Stimulated activated CD8-positive, alpha-beta memory T cell treated with anti-CD3 and anti-CD28 coated beads, Interleukin-15, amount 100 ng/mL, for 1 hour (primary cell): ENCODE results near the gene FKBP3.
"Not testable (repeated sequence)": the region's sequence is repeated elsewhere in the genome, so short reads cannot be mapped to it uniquely, and the experiment has no call there.

ENCODE experiments used
- DNase-seq: peaks from one replicate; pipeline ENCODE4 v3.0.0-alpha.2; 2020; ENCODE audit warnings: low read depth

Gene FKBP3

DNA sequence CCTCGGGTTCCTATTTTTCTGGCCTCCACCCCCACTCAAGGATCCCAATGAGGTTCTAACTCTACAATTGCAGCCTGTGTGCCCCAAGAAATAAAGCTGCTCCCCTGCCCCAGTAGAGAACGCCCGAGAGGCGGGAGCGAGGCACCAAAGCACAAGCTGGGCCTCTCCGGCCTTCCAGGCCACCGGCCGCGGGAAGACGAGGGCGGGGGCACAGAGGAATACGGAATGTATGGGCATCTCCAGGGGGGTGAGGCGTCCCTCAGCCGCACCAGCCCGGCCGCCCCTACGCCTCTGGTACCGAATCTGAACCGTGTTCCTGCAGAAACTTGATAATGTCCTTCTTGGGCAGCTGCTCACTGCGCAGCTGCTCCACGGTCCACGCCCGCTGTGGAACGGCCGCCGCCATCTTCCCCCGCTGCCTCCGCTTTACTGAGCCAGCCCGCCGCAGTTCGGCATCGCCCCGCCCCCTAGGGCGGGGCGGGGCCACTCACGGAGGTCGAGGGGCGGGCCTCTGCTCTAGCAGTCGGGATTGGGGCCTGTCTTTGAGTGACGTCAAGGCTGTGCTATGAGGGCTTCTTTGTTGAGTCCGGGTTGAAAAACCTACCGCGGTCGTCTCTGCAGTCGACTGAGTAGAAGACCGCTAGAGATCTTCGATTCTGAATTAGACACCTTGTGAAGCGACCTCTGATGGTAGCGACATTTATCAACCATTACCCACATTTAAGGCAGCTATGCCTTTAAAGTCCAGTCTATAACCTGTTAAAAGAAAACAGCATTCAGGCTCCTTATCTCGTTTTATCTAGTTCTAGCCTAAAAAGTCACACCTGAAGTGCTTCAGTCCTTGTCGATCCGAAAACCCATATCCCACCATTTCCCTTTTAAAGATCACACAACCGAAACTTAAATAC, at the start of gene FKBP3:
Gene FKBP3 (minus strand): TSS at position 431 of the 908 bp plus-strand sequence. CDS start 25 bp downstream, at position 406.
- peak; percentile 85 for DNase-seq

DNA sequence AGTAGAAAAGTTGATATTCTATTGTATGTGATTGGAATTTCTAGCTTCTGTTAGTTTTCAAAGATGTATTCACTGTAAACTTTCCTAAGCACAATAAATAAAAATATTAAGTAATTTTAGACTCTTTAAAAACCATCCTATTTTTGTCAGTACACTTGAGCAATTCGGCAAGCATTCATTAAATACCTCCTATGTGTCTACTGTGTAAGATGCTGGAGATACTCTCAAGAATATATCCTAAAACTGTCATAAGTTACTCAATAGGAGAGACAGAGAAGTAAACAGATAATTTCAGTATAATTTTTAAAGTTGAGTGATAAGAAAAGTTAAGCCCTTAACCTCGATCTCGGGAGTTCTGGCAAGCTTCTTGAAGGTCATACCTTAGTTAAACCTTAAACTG, 47.5 kb upstream of the FKBP3 start:
- no peak for DNase-seq

DNA sequence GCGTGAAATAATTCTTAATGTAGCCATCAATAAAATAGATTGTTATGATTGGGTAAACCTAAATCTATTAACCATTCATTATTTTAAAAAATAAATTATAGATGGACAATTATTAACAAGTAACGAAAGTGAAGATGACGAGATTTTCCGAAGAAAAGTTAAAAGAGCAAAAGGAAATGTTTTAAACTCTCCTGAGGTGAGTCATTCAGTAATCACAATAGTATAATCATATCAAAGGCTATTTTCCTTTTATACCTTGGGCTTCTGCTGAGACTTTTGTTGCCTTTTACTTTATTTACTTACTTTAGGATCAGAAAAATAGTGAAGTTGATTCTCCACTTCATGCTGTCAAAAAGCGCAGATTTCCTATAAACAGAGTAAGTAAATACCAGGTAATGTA, 47.0 kb upstream of the FKBP3 start:
- no peak for DNase-seq

DNA sequence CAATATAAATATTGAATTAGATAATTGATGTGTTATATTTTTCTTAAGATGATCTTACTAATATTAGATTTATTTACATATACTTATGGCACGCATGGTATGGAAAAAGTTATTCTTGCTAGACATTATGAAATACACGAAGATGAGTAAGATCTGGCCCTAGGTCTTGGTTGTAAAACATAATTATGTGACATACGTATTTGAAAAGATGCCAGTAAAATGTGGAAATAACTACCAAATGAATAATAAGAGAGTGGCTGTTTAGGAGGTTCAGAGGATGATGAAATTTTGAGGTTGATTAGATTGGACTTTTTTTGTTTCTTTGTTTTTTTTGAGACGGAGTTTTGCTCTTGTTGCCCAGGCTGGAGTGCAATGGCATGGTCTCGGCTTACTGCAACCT, 42.8 kb upstream of the FKBP3 start:
- no peak for DNase-seq

DNA sequence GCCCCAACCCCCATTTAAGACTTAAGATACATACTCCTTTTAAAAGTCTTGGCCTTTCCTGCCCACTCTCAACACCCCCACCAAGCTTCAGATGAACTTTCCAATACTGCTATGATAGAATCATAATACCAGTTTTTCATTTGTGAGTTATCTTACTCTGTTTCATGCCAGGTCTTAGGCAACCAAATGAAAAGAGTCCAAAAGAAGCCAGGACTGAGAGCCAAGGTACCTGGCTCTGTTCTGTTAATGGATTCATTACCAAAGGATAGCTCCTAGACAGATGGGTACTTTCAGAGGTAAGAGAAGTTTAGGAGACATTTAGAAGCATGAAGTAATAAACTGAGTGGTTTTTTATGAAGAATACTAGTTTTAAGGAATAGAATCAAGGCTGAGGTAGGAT, 35.6 kb upstream of the FKBP3 start:
- DNase-seq = no peak

DNA sequence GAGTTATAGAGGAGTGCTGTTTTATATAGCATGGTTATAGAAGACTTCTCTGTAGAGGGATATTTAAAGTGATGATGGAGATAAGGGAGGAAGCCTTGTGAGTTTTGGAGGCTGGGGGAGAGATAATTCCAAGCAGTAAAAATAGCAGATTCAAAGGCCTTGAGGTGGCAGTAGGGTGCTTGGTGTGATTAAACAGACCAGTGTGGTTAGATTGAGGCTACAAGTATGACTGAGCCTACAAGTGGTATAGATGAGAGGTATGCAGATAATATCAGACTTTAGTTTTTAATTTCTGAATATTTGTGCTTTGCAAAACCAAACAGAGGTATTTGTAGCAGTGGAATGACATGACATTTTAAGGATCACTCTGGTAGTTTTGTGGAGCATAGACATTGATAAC, 21.8 kb upstream of the FKBP3 start:
- DNase-seq = no peak

DNA sequence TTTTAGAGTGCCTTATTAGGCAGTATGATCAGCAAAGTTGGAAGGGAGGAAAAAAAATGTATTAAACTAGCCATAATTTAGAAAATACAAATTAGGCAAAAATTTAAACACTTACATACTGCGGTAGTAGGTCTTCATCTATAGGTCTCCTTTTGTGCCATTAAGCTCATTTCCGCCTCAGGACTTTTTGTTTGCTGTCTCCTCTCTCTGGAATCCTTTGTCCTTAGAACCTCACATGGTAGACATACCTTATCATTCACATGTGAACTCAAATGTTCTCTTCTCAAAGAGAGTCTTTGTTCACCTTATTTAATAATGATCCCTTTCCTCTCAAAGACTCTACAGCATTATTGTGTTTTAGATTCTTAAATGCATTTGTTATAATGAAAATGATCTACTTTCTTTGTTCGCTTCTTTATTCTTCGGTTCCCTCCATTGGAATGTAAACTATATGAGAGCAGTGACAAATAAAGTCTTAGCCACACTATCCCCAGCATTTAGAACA, 16.2 kb upstream of the FKBP3 start:
- no peak for DNase-seq

DNA sequence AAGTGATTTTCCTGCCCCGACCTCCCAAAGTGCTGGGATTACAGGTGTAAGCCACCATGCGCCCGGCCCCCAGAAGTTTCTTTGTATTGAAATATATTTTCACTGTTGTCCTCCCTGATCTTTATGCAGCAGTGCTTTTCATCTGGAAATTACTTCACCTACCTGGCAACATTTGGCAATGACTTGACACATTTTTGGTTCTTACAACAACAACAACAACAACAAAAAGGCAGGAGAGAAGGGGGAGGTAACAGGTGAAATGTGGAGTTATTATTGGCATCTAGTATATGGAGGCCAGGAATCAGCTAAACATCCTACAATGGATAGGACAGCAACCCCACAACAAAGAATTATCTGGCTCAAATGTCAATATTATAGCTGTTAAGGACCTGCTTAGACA, 15.3 kb upstream of the FKBP3 start:
- no peak for DNase-seq

DNA sequence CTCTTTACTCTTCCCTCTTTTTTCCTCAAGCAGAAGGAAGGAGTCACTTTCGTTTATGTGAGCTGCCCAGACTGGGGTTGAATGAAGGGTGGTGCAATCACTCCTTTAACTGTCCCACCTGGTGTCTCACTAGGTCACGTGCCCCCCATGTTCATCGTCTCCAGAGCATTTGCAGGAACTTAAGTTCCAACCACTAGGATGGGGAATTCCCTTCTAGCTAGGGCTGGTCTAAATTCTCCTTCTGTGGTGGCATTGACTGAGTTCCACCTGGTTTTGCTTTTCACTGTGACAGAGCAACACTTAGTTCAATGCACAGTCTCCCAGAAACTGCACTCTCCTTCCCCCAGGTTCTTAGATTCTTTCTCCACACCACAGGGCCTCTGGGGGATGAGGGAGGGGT, 10.9 kb upstream of the FKBP3 start:
- DNase-seq = no peak

DNA sequence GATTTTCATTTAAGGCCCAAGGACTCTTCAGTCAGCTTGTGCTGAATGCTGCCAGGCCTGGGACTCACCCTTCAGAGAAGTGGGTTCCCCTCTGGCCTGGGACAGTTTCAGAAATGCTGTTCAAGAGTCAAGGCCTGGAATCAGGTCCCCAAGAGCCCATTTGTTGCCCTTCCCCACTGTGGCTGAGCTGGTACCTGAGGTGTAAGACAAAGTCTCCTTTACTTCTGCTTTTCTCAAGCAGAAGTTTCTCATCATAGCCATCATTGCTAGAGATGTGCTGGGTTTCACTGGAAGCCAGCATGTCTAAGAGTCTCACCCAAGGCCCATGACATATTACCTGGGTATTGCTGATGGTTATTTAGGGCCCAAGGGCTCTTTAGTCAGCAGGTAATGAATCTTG, 10.4 kb upstream of the FKBP3 start:
- no peak for DNase-seq

DNA sequence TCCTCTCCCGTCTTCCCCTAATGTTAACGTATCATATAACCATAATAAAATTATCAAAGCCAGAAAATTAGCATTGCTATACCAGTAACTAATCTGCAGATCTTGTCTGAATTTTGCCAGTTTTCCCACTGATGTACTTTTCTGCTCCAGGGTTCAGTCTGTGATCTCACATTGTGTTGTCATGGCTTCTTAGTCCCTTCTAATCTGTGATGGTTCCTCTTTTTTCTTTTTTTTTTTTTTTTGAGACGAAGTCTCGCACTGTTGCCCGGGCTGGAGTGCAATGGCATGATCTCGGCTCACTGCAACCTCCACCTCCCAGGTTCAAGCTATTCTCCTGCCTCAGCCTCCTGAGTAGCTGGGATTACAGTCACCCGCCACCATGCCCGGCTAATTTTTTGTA, 7.8 kb upstream of the FKBP3 start:
- not testable (repeated sequence) for DNase-seq

DNA sequence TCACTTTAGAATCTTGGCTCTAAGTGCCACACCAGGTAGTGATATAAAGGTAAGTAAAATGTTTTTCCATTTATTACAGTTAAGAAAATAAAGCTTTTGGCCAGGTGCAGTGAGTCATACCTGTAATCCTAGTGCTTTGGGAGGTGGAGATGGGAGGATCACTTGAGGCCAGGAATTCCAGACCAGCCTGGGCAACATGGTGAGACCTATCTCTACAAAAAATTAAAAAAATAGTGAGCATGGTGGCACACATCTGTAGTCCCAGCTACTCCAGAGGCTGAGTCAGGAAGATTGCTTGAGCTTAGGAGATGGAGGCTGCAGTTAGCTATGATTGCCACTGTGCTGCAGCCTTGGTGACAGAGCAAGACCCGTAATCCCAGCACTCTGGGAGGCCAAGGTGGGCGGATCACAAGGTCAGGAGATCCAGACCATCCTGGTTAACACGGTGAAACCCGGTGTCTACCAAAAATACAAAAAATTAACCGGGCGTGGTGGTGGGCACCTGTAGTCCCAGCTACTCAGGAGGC, 6.4 kb upstream of the FKBP3 start:
- no peak for DNase-seq

DNA sequence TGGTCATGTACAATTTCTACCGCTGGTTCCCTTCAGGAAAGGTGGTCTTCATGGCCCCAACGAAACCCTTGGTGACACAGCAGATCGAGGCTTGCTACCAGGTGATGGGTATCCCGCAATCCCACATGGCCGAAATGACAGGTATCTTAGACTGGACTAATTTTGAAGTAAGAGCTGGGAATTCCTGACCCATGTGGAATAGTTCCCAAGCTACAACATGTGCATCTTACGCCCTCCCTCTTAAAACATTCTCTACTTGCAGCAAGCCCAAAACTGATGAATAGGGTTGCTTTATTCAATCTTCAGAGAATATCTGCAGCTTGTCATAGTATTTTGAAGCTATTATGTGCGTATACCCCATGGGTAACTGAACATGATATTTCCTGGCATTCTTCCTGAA, 2.1 kb upstream of the FKBP3 start:
- DNase-seq = no peak

DNA sequence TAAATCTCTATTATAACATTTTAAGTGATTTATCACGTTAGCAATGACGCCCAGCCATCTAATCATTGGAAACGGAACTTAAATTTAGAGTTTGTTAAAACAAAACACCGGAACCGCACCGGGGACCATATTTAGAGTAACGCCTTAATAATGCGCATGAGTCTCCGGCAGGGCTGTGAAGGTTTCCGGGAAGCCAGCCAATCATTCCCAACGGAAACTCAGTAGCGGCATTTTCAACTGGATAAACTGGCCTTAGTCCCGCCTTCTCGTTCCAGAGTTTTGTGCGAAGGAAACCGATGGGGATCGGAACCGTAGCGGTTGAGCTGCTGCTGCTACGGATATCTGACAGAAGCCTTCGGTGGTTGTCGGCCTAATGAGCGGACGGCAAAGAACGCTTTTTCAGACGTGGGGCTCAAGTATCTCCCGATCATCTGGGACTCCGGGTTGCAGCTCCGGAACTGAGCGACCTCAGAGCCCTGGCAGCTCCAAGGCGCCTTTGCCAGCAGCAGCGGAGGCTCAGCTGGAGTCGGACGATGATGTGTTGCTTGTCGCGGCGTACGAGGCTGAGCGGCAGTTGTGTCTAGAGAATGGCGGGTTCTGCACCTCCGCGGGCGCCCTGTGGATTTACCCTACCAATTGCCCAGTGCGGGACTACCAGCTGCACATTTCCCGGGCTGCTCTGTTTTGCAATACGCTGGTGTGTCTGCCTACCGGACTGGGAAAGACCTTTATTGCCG, 1.5 kb upstream of the FKBP3 start, which contains the start of gene FANCM:
Gene FANCM (plus strand): TSS at position 272 of the 737 bp plus-strand sequence. CDS start 102 bp downstream, at position 374.
- DNase-seq = peak; percentile 68

DNA sequence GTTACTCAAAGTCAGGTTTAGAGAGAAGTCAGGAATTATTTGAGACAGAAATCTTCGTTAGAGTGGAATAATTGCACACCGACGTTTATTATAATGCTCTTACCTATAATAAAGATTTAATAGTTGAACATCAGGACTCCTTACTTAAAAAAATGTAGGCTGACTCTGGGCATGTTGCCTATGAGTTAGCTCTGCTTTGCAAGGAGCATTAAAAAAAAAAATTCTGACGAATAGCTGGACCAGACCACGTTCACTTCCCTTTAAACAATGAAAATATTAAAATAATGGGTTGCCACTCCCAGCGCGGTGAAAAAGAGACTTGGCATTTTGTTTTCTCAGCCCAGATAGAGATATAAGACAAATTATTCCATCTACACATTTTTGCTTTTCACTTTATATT, 875 bp upstream of the FKBP3 start:
- DNase-seq = no peak

DNA sequence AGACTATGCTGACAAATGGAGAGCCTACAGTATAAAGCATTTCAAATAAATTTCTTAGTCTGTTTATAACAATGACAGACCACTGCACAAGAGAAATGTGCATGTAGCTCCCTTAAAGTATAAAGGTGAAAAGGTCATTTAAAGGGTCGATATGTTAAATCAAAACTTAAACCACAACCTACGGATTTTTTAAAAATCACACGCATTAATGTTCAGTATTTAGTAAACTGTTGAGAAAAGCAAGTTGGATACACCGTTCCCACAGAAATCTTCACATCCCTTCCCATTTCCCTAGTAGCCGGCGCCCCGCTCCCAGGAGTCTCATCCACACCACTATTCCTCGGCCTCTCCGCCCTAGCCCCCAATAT, 614 bp downstream of the FKBP3 start:
- DNase-seq = no peak

DNA sequence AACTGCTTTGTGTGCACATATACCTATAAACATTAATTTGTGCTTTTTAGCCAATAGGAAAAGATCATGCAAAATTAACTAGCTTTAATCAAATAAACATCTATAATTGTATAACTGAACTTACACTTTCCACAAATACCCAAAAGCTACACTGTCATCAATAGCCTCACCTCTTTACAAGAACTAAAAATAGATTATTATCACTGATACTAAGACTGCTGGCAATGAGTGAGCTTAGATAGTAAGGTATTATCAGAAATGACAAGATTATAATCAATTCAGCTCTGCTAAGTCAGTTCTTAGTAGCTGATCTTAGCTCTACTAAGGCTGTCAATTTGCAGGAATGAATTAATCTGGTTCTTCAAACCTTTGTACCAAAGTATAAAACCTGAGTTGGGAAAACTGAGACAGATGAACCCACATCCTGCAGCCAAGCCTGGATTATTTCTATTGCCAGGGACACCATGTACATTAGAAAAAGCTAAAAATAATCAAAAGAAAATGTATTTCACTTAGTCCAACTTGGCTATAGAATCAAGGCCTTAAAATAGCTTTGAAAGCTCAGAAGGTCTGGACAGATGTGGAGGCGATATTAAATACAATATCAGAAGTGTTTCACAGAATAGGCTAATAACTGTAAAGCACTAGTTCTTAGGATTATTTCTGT, 5.2 kb downstream of the FKBP3 start:
- no peak for DNase-seq

DNA sequence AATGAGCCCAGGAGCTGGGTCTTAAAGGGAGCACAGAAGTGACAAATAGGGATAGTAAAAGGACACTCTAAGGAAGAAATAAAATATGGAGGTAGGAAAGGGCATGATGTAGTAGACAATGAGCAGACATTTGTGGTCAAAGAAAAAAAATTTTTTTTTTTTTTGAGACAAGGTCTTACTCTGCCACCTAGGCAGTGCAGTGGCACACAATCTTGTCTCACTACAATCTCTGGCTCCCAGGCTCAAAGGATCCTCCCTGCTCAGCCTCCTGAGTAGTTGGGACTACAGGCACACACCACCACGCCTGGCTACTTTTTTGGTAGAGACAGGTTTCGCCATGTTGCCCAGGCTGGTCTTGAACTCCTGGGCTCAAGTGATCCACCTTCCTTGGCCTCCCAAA, 8.5 kb downstream of the FKBP3 start:
- DNase-seq = no peak

DNA sequence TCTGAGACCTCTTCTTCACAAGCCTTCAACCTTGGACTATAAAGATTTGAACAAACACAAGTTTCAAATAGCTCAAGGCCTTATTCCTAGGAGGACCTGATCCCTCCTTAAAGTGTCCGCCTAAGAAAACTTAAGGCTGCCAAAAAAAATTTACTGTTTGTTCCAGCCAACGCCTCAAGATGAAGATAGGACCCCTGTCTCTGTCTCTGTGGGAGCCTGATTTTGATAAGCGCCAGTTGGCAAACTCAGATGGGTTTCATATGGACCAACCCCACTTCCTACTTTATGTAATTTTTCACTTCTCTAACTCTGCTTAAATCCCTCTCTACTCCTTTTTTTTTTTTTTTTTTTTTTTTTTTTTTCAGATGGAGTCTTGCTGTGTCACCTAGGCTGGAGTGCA, 11.0 kb downstream of the FKBP3 start:
- DNase-seq = no peak

DNA sequence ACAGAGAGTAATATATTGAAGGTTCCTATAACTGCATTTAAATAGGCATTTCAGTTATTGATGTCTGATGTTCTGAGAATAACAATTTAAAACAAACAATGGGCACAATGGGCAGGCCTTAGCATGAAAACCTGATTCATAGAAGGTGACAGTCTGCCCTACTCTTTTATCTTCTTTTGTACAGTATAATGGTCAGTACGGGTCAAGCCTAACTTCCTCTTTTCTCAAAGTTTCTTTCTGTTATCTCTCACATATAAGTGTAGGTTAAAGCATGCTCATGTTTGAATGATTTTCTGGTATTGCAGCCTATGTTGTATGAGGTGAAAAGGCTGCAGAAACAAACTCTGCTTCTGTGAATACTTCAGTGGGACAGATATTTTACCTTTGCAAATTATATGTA, 14.2 kb downstream of the FKBP3 start:
- no peak for DNase-seq

DNA sequence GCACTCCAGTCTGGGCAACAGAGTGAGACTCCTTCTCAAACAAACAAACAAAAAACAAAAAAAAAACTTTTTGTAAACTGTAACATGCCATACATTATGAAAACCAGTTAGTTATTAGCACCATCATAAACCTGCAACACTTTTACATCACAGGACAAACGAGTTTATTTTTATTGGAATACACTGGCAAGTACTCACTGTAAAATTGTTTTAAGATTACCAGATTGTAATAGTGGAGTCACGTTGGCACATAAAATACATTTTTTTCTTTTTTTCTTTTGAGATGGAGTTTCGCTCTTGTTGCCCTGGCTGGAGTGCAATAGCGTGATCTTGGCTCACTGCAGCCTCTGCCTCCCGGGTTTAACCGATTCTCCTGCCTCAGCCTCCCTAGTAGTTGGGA, 15.7 kb downstream of the FKBP3 start:
- no peak for DNase-seq

DNA sequence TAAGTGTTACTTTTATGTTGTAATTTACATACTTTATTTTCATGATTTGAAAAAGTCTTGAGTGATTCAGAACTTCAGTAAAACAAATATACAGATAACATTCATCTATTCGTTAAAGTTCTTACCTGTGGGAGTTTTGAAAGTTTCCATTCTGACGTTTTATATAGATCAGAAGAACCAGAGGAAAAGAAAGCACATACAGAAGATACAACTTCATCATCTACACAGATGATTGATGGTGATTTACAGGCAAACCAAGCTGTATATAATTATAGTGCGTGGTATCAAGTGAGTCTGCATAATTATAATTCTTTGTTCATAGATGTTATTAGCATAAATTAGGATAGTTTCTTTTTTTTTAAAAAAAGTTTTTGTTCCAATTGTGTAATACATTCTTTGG, 20.0 kb downstream of the FKBP3 start:
- no peak for DNase-seq
